K562 (cell line): ENCODE measurements around the gene OR2Z1. TPM values are rescaled to one million over a fixed set of nuclear protein-coding genes. Genes with fewer than 3 reads are reported as not detected.
"Not testable (repeated sequence)": the region's sequence is repeated elsewhere in the genome, so short reads cannot be mapped to it uniquely, and the experiment has no call there.

Source experiments
- ATAC-seq: fragments of 200-7000 bp; cut with Tn5 transposase; 3 replicates; pipeline ENCODE4 v1.9.1; 2020; ENCODE audit warnings: moderate library complexity
- BruUV-seq: library from RNA; stranded (reverse); fragments of 400-500 nt; replicated peaks from 2 replicates; lab custom pipeline; 2021; lab: Mats Ljungman, UMichigan
- CTCF ChIA-PET: fragments of 300-600 bp; formaldehyde crosslinking; extraction: SDS; loops from one replicate; lab custom pipeline; 2021; ENCODE audit warnings: low intra/inter-chr PET ratio; lab: Yijun Ruan, JAX
- POLR2A ChIA-PET: fragments of 300-600, 350-650 bp; sonication (Branson Sonifier 250); formaldehyde crosslinking; extraction: SDS; loops from one replicate; lab custom pipeline; 2021; ENCODE audit warnings: antibody characterized with exemption, inconsistent platforms; lab: Yijun Ruan, JAX
- DNase-seq, 4 experiments: peaks; one replicate each; pipeline versions ENCODE4 v3.0.0 to v3.0.0-alpha.2; 2011 to 2018; ENCODE audit warnings: low spot score in 3 of 4, mixed read lengths in 3 of 4; ENCODE audit errors: extremely low read depth in 1 of 4
- FAIRE-seq: peaks from 2 replicates; lab custom pipeline; 2011; peaks lifted over from hg19 to GRCh38; lab: Jason Lieb, UNC
- H2AFZ ChIP-seq: 2 replicates; pipeline ENCODE4 v1.6.0; 2011; ENCODE audit warnings: low read depth, low read length, control low read depth, inconsistent platforms
- H3K27ac ChIP-seq: fragments of 200-600 bp; 3 replicates; pipeline ENCODE4 v1.8.0; 2011; ENCODE audit warnings: low read depth, mild to moderate bottlenecking, control low read depth, inconsistent platforms, low read length, moderate library complexity, mixed read lengths; ENCODE audit errors: extremely low read depth
- H3K27me3 ChIP-seq, 2 experiments: fragments of 300-600 bp in 1 of 2; 2 replicates in 1 of 2; 3 replicates in 1 of 2; pipeline versions ENCODE4 v1.6.0 to v1.8.0; 2011; ENCODE audit warnings: inconsistent platforms in 2 of 2, low read length in 2 of 2, mild to moderate bottlenecking in 1 of 2, mixed read lengths in 1 of 2, moderate library complexity in 1 of 2; ENCODE audit not compliant: control insufficient read depth in 2 of 2, insufficient read depth in 2 of 2
- H3K36me3 ChIP-seq: fragments of 300-600 bp; 3 replicates; pipeline ENCODE4 v1.8.0; 2011; ENCODE audit warnings: mild to moderate bottlenecking, low read length, inconsistent platforms; ENCODE audit not compliant: control insufficient read depth, insufficient read depth
- H3K4me1 ChIP-seq, 2 experiments: fragments of 200-600 bp in 1 of 2; replicated peaks in 1 of 2; 2 replicates in 1 of 2; 3 replicates in 1 of 2; pipeline versions ENCODE4 v1.5.1 to v1.8.0; 2011; ENCODE audit warnings: inconsistent platforms in 2 of 2, low read length in 2 of 2, mild to moderate bottlenecking in 1 of 2, mixed read lengths in 1 of 2, moderate library complexity in 1 of 2; ENCODE audit not compliant: control insufficient read depth in 2 of 2, insufficient read depth in 2 of 2
- H3K4me2 ChIP-seq: 2 replicates; pipeline ENCODE4 v1.6.1; 2011; ENCODE audit warnings: low read length, control low read depth, inconsistent platforms, mixed read lengths; ENCODE audit not compliant: insufficient read depth
- H3K4me3 ChIP-seq: fragments of 200-600 bp; sonication (generic), shearing (Covaris generic); 2 replicates; pipeline ENCODE4 v1.5.1; 2016; ENCODE audit warnings: control low read depth, inconsistent platforms
- H3K79me2 ChIP-seq: fragments of 200-600 bp; 3 replicates; pipeline ENCODE4 v1.8.0; 2011; ENCODE audit warnings: low read length, inconsistent platforms; ENCODE audit not compliant: control insufficient read depth, insufficient read depth
- H3K9ac ChIP-seq, 2 experiments: 2 replicates each; pipeline versions ENCODE4 v1.6.0 to v1.6.1; 2011; ENCODE audit warnings: low read depth in 2 of 2, low read length in 2 of 2, control low read depth in 1 of 2, inconsistent platforms in 1 of 2, mild to moderate bottlenecking in 1 of 2, mixed read lengths in 1 of 2; ENCODE audit not compliant: insufficient read depth in 1 of 2
- H3K9me1 ChIP-seq: one replicate; pipeline ENCODE4 v1.6.0; 2011; ENCODE audit warnings: inconsistent platforms, mild to moderate bottlenecking, low read length, moderate library complexity; ENCODE audit not compliant: control insufficient read depth, insufficient read depth
- H3K9me3 ChIP-seq: replicated peaks from 2 replicates; pipeline ENCODE4 v1.5.1; 2011; ENCODE audit warnings: low read depth, low read length, inconsistent platforms; ENCODE audit not compliant: control insufficient read depth, insufficient read depth
- H4K20me1 ChIP-seq: replicated peaks from 2 replicates; pipeline ENCODE4 v1.6.1; 2011; ENCODE audit warnings: low read length, inconsistent platforms, mixed read lengths; ENCODE audit not compliant: control insufficient read depth, insufficient read depth
- CBFA2T3 ChIP-seq: fragments of 450-650 bp; IDR thresholded peaks from 2 replicates; pipeline ENCODE4 v1.6.1; 2017
- DMBX1 ChIP-seq: fragments of 250-450 bp; sonication (Bioruptor Pico); IDR thresholded peaks from 2 replicates; pipeline ENCODE4 v1.8.0; 2022; ENCODE audit warnings: inconsistent platforms, mild to moderate bottlenecking, moderate library complexity, borderline replicate concordance
- HDGF ChIP-seq: fragments of 450-650 bp; IDR thresholded peaks from 2 replicates; pipeline ENCODE4 v1.6.1; 2016
- JUND ChIP-seq, 2 experiments: IDR thresholded peaks; 2 replicates in 1 of 2; 3 replicates in 1 of 2; pipeline ENCODE4 v1.6.1; 2011; ENCODE audit warnings: borderline replicate concordance in 2 of 2, low read depth in 2 of 2, low read length in 2 of 2, improper control_type of control experiment in 1 of 2, missing biosample characterization in 1 of 2, missing genetic modification characterization in 1 of 2, missing genetic modification reagents in 1 of 2
- MAFG ChIP-seq: fragments of 450-650 bp; conservative IDR thresholded peaks from 2 replicates; pipeline ENCODE4 v1.6.1; 2016; ENCODE audit warnings: missing genetic modification characterization, missing compliant biosample characterization
- SETDB1 ChIP-seq: IDR thresholded peaks from one replicate; pipeline ENCODE4 v1.6.1; 2012; ENCODE audit warnings: low read length, control low read depth, inconsistent platforms
- TCF7L2 ChIP-seq: fragments of 150-350 bp; IDR thresholded peaks from 2 replicates; pipeline ENCODE4 v1.6.1; 2016; ENCODE audit warnings: low read depth, mild to moderate bottlenecking, low read length, moderate library complexity
- ZNF518B ChIP-seq: fragments of 250-450 bp; sonication (Bioruptor Pico); IDR thresholded peaks from 2 replicates; pipeline ENCODE4 v1.5.0; 2021; ENCODE audit warnings: mild to moderate bottlenecking, moderate library complexity
- WGBS: fragments of 100-300 bp; shearing (Covaris generic); methylation state at CpG from one replicate; pipeline ENCODE4 v1.1.6; 2016; ENCODE audit warnings: low coverage, mixed read lengths; ENCODE audit not compliant: insufficient coverage; ENCODE audit errors: missing lambda C conversion rate; 5-methylcytosine and 5-hydroxymethylcytosine counted together
- in situ Hi-C: fragments of 300-500 bp; cut with MboI; formaldehyde crosslinking; loops from 4 replicates; pipeline ENCODE4 v1.15.0; 2018; ENCODE audit warnings: inconsistent platforms, mixed read lengths
- intact Hi-C: fragments of 100-400 bp; cut with micrococcal nuclease; formaldehyde crosslinking; loops from 2 replicates; pipeline ENCODE4 v1.14.2; 2022
- polyA plus RNA-seq, 8 experiments: library from polyadenylated mRNA; depleted of rRNA in 4 of 8; stranded (reverse) in 5 of 8; unstranded in 3 of 8; fragments of >200 nt; fragmentation: Nextera tagmentation in 2 of 8; fragmentation: Illumina TruSeq in 1 of 8; extraction: Ambion mirVana in 2 of 8; extraction: Trizol in 1 of 8; gene quantifications; 2 replicates each; pipeline versions ENCODE4 v1.2.1 to v1.2.3, GENCODE V29; 2011 to 2014; ENCODE audit warnings: inconsistent platforms in 1 of 8, missing spikeins in 1 of 8
- total RNA-seq, 7 experiments: library from RNA; depleted of rRNA in 6 of 7; stranded (reverse); fragments of >200 nt in 6 of 7; fragmentation: Illumina TruSeq in 2 of 7; extraction: Trizol in 2 of 7; gene quantifications; 2 replicates each; pipeline versions ENCODE4 v1.2.1 to v1.2.3, GENCODE V29; 2011 to 2021; ENCODE audit warnings: low replicate concordance in 1 of 7

The OR2Z1 gene
- total and polyA plus RNA-seq, 9 of the 15 experiments (the other 6 are each of a cell fraction or from before 2014, with no cell fraction given), result 0.13 TPM; not detected in 8

GRCh38 chr19:8738377-8738776, 16.9 kb downstream of the OR2Z1 start:
- ChIA-PET POLR2A (no interaction called here), CTCF (no interaction called here)
- BruUV-seq, result no TSS peak
- H3K36me3 ChIP-seq, result no peaks in the 10 kb centered on the region
- H2AFZ ChIP-seq, result no peak overlapping the region
- H3K4me2 ChIP-seq, result no peak overlapping the region
- no peak for TF ChIP-seq ZNF518B (CRISPR knock-in tag)
- TF ChIP-seq CBFA2T3, result no peak
- no peak for TF ChIP-seq TCF7L2
- TF ChIP-seq DMBX1 (CRISPR knock-in tag), result no peak
- no peak for TF ChIP-seq JUND (IDR thresholded peaks at IDR 0.05; ENCODE audit: borderline replicate concordance, low read depth, low read length)
- no peak for TF ChIP-seq JUND (tag; IDR thresholded peaks at IDR 0.05; ENCODE audit: borderline replicate concordance, low read depth, low read length)
- TF ChIP-seq SETDB1, result no peak
- no peak for TF ChIP-seq HDGF
- no peak for TF ChIP-seq MAFG (tag)
- H4K20me1 ChIP-seq, result no peaks in the 10 kb centered on the region
- H3K9me3 ChIP-seq, result no peaks in the 10 kb centered on the region
- in situ Hi-C loops, result loop anchor here (10.0 kb wide), 1 partner anchor 46 kb away; no protein-coding TSS in a partner anchor
- H3K9me1 ChIP-seq, result no peaks in the 10 kb centered on the region
- FAIRE-seq (no peak), DNase-seq (no peak), ATAC-seq (no peak)
- 1% methylated on average over 8 of the region's 8 CpGs for WGBS
- no peaks in the 10 kb centered on the region for H3K4me1 ChIP-seq
- no peak overlapping the region for H3K4me3 ChIP-seq
- no peaks in the 10 kb centered on the region for H3K27me3 ChIP-seq
- H3K27ac ChIP-seq, result no peak overlapping the region
- H3K79me2 ChIP-seq, result no peaks in the 10 kb centered on the region
- no peak overlapping the region for H3K9ac ChIP-seq
- intact Hi-C loops, result no loop called here

- H3K9me3 ChIP-seq, H3K9ac ChIP-seq, H3K4me3 ChIP-seq, FAIRE-seq, H3K9me1 ChIP-seq, H3K27ac ChIP-seq, H4K20me1 ChIP-seq, POLR2A ChIA-PET, ATAC-seq, H3K4me2 ChIP-seq, BruUV-seq, DNase-seq, H3K27me3 ChIP-seq, H3K4me1 ChIP-seq, CTCF ChIA-PET, H2AFZ ChIP-seq, intact Hi-C loops, H3K79me2 ChIP-seq, H3K36me3 ChIP-seq: not testable (repeated sequence)
- in situ Hi-C loops, result loop anchor here (10.0 kb wide), 1 partner anchor 45 kb away; no protein-coding TSS in a partner anchor
- 0% methylated on average over 1 of the region's 55 CpGs for WGBS
Measured at GRCh38 chr19:8739291-8740065, 18.0 kb downstream of the OR2Z1 start.
